Anterior cingulate cortex (tissue), 58 donors: ENCODE data around the gene N4BP2L1.

Experiments used
- DNase-seq, 58 donors: peaks; one replicate each; lab custom pipeline; 2025; lab: John Stamatoyannopoulos, UW

N4BP2L1 gene

DNA sequence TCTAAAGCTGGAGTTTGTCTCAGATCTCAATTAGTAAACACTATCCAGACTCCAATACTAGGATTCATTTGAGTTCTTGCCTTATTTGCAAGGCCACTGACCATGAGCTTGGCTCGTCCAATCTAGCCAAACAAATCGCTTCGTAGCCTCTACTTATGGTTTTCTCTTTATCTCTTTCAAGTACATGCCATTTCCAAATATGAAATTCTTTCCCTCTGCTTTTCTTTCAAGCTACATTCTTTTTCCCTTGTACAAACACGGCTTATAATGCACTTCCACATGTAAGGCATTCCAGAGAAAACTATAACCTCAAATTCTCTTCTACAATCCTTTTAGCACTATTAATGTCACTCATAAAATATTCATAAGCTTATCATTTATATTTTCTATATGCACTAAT is 10.9 kb upstream of the N4BP2L1 start:
- DNase-seq, result no peak

DNA sequence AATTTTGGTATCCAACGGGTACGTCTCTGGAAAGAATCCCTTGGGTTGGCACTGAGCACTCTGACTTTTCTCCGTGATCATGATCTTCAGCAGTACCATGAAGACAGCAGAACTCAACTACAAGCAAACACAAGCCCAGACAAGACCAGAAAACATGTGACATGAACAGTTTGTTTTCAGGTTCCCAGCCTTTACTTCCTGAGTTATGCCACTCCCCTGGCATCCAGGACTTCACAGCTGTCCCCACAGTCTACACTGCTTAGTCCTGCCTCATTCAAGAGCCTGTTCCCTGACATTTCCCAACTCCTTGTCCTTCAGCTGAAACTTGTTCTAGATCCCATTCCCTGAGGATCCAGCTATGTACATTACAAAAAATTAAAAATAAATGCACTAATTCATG is 4.9 kb upstream of the N4BP2L1 start:
- no peak for DNase-seq

DNA sequence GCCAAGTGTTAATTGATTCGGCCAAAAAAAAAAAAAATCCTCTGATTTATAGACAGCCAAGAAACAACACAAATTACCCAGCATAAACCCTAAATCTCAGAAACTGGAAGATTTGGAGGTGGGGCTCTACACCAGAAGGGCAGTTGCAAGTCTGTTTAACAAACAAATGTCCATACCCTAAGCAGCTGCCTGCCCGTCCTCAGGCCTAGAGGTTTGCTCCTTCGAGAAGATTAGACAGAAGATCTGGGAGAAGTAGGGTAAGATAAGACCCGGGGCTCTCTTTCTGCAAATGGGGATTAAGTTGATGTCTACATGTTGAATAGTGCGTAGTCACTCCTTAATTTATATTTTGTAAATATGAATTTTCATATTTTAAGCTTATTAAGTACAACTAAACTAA is 3.4 kb upstream of the N4BP2L1 start:
- no peak for DNase-seq

DNA sequence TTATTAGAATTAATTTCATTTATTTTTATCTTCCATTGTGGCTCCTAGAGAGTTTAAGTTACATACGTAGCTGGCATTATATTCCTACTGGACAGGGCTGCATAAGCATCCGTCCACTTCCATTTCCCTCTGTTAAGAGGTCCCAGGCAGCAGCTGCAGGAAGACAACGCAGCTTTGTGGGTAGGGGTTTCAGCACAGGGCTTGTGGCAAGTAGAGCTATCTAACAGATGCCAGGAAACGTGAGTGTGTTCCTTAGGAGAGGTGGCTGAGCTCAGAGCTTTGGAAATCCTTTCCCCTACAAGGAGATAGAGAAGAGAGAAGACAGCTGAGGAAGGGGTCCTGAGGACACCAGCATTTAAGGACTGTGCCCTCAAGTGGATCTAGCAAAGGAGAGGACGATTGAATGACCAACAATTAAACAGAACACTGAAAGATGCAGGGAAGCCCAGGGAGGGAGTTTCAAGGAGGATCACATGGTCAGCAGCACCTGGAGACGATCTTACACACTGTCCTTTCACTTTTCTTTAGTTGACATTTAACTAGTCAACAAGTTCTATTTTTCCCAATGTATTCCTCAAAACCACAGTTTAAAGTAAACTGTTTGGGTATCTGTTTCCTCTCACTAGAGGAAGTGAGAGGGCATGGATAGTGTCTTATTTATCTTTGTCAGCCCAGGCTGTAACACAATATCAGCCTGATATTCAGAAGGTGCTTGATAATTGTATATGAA is 2.3 kb upstream of the N4BP2L1 start:
- DNase-seq, result no peak

DNA sequence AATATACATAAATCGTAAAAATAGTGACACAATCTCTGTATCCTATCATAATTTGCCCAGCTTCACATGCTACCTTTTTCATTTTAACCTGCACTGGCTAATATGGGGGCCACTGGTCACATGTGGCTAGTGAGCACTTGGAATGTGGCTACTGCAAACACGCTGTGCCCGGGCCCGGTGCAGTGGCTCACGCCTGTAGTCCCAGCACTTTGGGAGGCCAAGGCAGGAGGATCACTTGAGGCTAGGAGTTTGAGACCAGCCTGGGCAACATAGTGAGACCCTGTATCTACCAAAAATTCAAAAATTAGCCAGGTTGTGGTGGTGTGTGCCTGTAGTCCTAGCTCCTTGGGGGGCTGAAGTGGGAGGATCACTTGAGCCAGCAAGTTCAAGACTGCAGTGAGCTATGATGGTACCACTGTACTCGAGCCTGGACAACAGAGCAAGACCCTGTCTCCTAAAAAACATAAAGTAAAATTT is 1.5 kb upstream of the N4BP2L1 start:
- DNase-seq, result no peak

DNA sequence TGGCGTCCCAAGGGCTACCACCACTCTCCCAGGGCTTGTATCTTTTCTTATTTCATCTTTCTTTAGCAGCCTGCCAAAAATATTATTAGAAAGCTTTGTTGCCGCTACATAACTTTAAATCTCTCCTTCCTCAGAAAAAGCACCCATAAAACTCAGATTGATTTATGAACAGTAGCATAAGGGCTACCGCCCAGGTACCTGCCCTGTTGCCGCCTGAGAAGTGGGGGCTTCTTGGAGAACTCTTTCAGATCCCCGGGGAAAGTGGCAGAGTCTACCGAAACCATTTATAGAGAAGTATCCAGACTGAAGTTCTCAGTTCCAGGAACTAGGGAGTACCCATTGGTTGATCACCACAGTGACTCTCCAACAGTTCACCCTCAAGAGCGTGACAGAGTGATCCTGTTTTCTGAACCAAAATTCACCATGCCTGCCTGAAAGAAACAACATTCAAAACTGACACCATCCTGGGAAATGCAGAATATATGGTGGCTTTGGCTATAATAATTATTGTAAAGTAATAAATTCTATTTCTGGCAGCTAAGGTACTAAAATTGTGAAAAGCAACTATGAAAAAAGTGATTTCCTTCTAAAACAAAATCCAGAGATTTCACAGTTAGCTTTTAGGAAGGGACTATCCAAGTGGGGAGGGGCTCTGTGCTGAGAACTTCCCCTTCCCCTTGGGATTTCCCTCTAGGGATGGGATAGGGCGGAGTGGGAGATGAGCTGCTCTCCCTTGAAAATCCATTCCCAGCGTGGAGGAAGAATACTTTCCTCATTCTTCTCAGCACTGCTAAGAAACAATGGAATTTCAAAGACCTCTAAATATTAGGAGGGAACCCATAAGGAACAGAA is 877 bp upstream of the N4BP2L1 start:
- DNase-seq, result peak in 5 of 58 donors; percentile 9 to 53 (median 37)

DNA sequence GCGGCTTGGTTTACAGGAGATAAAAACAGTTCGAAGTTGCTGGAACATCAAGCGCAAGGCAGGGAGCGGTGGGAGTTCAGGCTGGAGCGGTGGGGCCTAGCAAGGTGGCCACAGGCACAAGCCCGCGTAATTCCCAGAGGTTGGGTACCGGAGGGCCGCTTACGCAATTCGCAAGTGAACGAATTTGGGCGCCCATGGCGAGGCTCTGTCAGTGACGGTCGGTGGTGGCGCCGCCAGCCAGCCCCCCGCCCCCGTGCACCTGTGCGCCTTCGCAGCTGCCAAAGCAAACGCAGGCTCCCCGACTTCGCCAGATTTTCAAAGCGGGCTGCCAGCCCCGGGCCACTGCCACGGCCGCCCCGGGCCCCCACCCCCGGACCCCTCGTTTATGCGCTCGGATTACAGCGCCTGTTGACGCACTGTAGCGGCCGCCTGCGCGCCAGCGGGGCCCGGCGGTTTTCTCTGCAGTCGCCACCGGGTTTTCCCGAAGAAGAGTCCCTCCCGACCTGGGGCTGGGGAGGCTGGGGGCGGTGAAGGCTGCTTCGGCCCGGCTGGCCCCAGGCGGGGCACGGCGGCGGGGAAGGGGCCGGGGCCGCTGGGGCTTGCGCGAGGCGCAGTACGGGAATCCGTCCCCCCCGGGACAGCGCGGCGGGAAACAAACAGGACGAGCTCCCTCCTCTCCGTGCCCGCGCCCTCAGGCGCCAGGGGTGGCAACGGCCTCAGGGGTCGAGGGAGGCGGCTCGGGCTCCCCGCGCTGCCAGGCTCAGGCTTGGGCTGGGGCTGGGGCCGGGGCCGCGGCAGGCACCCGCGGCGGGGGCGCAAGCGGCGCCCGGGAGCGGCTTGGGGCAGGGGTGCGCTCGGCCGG is 709 bp downstream of the N4BP2L1 start:
- peak in 48 of 58 donors; percentile 16 to 71 (median 48) for DNase-seq

DNA sequence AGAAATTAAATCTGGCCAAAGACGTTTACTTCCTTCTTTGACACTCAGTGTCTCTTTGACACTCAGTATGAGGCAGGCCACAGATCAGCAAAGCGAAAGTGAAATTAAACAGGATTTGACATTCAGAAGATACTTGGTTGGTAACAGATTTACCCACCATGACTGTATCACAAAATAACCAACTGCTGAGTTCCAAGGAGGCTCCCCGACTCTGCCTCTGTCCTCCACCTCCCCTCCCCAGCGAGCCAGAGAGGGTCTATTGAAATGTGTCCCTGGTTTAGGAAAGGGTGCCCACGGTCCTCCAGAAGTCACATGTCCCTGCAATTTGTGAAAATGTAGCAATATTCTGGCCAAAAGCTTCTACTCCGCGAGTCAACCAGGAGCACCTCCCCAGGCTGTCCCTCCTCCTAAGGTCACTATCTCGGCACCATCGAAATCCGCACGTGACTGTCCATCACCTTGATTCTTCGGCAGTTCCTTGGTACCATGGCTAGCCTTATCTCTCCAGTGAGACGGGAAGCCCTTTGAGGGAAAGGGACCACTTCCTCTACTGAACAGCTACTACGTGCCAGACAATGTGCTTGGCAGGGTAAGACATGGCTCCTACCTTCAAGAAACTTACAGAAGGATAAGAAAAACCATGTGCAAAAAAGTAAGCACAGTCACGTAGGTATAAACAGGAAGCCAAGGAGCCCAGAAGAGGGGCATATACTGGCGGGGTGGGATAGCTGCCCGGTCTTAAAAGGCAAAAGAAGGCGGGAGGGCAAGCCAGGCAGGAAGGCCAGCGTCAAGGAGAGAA is 1.5 kb downstream of the N4BP2L1 start:
- peak in 5 of 58 donors; percentile 13 to 48 (median 17) for DNase-seq

DNA sequence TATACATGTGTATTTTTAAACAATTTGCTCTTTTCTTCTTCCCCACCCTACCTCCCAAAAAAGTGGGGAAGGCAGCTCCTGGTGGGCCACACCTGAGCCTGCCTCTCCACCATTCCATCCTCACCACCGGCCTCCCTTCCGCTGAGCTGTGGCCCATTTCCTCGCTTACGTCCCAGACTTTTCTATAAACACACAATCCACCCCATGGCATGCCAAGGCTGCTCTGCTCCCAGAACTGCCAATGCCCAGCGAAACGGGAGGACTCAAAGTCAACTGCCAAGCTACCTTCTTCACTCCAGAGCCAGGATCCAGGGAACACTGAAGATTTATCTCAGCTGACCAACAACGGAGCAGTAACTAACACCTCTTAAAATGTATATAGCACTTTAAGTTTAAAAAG is 2.8 kb downstream of the N4BP2L1 start:
- DNase-seq, result no peak

DNA sequence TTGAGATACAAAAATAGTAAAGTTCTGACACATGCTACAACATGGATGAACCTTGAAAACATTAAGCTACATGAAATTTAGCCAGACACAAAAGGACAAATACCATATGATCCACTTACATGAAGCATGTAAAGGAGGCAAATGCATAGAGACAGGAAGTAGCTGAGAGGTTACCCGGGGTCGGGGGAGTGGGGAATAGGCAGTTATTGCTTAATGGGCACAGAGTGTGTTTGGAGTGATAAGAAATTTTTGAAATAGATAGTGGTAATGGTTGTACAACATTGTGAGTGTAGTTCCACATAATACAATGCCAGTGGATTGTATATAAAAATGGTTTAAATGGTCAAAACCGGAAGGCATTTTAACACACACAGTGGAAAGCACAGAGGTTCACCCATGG is 4.3 kb downstream of the N4BP2L1 start:
- DNase-seq, result no peak

DNA sequence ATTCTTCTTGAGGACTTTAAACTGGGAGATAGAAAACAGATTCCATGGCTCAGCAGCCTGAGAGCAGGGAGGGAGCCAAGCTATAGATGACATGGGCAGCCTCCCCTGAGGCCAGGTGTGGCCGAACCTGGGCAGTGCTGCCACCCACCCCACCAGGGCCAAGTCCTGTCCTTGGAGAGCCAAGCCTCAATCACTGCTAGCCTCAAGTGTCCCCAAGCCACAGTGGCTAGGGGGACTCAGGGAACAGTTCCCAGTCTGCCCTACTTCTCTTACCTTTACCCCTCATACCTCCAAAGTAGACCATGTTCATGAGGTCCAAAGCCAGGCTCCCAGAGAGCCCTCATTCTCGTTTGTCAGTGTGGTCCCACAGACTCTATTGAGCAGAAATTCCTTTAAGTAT is 8.1 kb downstream of the N4BP2L1 start:
- no peak for DNase-seq

DNA sequence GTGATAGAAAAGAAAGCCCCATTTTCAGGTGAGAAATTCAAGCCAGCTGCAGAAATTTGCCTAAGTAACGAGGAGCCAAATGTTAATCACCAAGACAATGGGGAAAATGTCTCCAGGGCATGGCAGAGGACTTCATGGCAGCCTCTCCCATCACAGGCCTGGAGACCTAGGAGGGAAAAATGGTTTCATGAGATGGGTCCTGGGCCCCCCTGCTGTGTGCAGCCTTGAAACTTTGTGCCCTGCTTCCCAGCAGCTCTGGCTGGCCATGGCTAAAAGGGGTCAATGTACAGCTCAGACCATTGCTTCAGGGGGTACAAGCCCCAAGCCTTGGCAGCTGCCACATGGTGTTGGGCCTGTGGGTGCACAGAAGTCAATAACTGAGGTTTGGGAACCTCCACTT is 9.9 kb downstream of the N4BP2L1 start:
- DNase-seq, result no peak

DNA sequence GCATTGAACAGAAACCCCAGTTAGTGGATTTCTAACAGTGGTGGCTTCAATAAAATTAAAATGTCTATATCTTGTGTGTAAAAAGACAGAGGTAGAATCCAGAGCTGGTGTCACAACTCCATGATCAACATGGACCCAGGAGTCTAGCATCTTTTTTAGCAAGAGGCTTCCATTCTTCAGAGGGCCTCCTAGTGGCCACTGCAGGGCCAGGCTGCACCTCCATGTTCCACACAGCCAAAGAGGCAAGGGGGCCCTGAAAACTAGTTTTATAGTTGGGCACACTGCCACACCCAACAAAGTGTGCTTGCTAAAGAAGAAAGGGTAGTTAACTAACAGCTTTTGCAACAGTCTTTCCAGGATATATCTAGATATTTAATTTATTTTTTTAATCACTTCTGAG is 12.9 kb downstream of the N4BP2L1 start:
- no peak for DNase-seq

DNA sequence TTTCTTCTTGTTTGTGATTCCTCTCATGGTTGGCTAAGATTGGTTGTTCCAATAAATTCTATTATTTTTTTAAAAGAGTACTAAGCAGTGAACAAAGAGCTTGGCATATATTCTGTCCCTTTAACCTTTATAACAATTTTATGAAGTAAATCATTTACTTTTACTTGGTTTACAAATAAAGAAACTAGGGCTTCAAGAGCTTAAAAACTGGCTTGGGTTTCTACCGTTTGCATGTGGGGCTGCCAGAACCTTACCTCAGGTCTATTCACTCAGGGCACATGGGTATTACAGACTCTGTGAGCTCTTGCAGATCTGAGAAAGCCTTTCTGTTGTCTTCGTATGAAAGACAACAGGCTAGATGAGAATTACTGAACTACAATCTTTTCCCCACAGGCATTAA is 13.3 kb downstream of the N4BP2L1 start:
- no peak for DNase-seq

DNA sequence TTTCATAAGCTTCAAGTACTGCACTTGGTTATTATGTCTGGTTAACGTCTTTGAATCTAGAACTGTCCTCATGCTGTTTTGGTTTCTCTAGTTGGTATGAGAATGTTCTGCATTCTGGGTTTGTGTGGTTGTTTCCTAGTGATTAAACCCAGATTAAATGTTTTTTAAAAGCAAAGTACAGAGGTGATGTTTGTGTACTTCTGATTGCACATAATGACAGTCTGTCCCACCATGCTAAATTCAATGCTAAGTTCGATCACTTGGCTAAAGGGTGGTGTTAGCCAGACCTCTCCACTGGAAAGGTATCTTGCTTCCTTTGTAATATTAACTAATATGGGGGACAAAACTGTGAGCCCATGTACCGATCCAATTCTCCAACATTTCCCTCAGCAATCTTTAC is 14.6 kb downstream of the N4BP2L1 start:
- DNase-seq, result no peak

DNA sequence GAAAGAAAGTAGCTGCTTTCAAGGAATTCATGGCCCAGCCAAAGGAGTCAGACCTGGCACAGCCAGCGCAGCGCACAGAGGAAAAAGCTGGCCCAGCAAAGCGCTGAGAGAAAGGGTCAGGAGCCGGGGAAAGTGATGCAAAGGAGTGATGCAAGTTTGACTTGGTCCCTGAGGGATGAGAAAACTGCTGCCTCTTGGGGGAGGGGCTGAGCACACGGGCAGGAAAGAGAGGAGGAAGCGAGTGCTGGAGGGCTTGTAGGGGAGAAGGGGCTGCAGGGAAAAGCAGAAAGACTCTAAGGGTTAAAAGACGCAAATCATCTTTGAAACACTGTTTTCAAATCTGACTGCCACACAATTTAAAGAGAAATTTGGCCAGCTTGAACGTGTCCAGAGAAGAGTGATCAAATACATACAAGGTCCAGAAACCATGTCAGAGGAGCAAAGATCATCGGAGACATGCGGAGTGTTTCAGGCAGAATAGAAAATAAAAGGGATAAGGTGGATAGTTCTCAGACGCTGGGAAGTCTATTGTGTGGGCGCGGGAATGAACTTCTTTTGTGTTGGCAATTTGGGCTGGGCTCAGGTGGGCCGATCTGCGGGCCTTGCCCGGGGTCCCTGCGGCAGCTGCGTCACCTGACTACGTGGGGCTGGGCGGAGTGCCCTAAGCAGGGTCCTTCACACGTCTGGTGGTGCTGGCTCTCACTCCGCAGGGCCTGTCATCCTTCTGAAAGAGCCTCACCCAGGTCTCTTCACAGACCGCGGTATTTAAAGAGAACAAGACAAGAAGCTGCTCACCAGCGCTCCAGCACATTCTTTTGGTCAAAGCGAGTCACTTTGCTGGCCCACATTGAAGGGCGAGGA is 18.1 kb downstream of the N4BP2L1 start:
- peak in 19 of 58 donors; percentile 4 to 38 (median 17) for DNase-seq

DNA sequence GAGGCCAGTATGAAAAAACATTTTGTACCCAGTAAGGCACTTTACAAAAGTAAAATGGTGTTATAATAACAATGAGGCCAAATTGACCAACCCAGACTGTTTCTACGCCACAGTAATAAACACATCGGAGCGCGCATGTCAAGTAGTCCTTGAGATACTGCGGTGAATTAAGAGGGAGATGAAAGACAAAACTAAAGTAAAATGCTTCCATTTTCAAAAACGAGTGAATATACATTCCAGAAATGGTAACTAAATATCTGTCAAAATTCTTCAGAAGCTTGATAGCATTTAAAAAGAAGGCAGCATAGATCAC is 19.0 kb downstream of the N4BP2L1 start:
- no peak for DNase-seq

DNA sequence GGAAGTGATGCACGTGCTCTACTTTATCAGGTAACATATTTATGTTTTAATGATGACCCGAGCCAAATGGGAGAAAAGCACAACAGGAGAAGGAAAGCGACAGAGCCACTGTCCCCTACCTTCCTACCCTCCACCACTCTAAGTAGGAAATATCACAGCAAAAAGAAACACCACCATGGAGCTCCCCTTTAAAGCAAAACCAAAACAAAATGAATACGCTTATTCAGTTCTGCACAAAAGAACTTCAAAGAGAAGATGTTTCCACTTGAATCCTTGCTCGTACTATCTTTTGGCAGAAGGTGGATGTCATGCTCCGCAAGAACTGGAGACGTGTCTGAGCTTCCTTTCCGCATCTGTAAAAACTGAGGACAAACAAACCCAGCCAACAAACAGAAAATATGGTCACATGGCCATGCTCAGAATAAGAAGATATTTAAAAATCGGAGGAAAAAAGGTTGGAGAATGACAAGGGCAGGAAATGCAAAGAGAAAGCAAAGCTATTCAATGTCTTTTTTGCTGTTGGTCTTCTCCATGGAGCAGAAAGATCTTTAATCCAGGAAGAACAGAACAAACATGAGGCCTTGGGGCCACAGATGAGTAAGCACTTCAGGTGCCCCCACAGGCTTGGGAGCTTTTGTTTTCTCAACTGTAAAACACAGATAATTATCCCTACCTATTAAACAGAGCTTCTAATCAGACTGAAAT is 19.5 kb downstream of the N4BP2L1 start:
- no peak for DNase-seq

DNA sequence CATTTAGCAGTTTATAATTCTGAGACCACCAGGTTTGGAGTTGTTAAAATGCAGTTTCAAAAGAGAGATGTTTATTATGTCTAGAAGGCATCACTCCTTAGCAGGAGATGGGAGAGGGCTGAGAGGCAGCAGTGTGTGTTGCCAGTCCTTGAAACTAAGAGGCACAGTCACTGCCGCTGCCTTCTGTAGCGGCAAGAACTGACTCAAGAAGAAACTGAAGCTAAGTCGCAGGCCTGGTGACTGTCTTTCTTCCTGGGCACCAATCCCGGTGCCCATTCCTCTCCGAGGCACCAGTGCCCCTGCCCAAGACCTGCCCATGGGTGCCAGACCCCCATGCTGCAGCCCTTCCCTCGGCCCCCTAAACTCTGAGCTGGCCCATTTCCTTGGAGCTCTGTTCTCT is 20.1 kb downstream of the N4BP2L1 start:
- DNase-seq, result no peak
